Panc1 (cell line): ENCODE data around the gene ATF3.
"Not testable (repeated sequence)": the region's sequence is repeated elsewhere in the genome, so short reads cannot be mapped to it uniquely, and the experiment has no call there.

Experiments
- TF ChIP-seq, protein P1 (sequence below): fragments of 450-650 bp; IDR thresholded peaks from 2 replicates; pipeline ENCODE4 v1.5.1; 2017; ENCODE audit warnings: mild to moderate bottlenecking
- TF ChIP-seq, protein P2 (sequence below), 2 experiments: IDR thresholded peaks; 2 replicates each; pipeline ENCODE4 v1.6.1; 2011 to 2012; ENCODE audit warnings: low read depth in 2 of 2, control low read depth in 1 of 2, low read length in 1 of 2, mild to moderate bottlenecking in 1 of 2, moderate library complexity in 1 of 2; ENCODE audit not compliant: insufficient read depth in 1 of 2

DNA sequence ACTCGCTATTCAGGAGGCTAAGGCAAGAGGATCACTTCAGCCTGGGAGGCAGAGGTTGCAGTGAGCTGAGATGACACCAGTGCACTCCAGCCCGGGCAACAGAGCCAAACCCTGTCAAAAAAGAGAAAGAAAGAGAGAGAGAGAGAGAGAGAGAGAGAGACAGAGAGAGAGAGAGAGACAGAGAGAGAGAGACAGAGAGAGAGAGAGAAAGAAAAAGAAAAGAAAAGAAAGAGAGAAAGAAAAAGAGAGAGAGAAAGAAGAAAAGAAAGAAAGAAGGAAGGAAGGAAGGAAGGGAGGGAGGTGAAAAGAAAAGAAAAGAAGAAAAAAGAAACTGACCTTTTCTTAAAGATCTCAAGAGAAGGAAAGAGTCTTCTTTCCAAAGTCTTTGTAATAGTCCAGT is 31.0 kb downstream of the ATF3 start:
- TF ChIP-seq, protein P1, sequence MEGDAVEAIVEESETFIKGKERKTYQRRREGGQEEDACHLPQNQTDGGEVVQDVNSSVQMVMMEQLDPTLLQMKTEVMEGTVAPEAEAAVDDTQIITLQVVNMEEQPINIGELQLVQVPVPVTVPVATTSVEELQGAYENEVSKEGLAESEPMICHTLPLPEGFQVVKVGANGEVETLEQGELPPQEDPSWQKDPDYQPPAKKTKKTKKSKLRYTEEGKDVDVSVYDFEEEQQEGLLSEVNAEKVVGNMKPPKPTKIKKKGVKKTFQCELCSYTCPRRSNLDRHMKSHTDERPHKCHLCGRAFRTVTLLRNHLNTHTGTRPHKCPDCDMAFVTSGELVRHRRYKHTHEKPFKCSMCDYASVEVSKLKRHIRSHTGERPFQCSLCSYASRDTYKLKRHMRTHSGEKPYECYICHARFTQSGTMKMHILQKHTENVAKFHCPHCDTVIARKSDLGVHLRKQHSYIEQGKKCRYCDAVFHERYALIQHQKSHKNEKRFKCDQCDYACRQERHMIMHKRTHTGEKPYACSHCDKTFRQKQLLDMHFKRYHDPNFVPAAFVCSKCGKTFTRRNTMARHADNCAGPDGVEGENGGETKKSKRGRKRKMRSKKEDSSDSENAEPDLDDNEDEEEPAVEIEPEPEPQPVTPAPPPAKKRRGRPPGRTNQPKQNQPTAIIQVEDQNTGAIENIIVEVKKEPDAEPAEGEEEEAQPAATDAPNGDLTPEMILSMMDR: not testable (repeated sequence)
- TF ChIP-seq, protein P2, sequence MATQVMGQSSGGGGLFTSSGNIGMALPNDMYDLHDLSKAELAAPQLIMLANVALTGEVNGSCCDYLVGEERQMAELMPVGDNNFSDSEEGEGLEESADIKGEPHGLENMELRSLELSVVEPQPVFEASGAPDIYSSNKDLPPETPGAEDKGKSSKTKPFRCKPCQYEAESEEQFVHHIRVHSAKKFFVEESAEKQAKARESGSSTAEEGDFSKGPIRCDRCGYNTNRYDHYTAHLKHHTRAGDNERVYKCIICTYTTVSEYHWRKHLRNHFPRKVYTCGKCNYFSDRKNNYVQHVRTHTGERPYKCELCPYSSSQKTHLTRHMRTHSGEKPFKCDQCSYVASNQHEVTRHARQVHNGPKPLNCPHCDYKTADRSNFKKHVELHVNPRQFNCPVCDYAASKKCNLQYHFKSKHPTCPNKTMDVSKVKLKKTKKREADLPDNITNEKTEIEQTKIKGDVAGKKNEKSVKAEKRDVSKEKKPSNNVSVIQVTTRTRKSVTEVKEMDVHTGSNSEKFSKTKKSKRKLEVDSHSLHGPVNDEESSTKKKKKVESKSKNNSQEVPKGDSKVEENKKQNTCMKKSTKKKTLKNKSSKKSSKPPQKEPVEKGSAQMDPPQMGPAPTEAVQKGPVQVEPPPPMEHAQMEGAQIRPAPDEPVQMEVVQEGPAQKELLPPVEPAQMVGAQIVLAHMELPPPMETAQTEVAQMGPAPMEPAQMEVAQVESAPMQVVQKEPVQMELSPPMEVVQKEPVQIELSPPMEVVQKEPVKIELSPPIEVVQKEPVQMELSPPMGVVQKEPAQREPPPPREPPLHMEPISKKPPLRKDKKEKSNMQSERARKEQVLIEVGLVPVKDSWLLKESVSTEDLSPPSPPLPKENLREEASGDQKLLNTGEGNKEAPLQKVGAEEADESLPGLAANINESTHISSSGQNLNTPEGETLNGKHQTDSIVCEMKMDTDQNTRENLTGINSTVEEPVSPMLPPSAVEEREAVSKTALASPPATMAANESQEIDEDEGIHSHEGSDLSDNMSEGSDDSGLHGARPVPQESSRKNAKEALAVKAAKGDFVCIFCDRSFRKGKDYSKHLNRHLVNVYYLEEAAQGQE (IDR thresholded peaks at IDR 0.05; ENCODE audit: insufficient read depth in 1 of 2, low read depth in 2 of 2, low read length in 1 of 2): not testable (repeated sequence)
